Measurements from ENCODE around the gene NPIPB9. TPM values are rescaled to one million over a fixed set of nuclear protein-coding genes. Genes with fewer than 3 reads are reported as not detected.
A peak's percentile ranks its signal among the peaks of the same experiment; 100 is the strongest.
"Not testable (repeated sequence)": the region's sequence is repeated elsewhere in the genome, so short reads cannot be mapped to it uniquely, and the experiment has no call there.

Gene NPIPB9
- polyA plus RNA-seq, result not detected

- DNase-seq; H3K27ac Mint-ChIP-seq; H3K4me3 Mint-ChIP-seq; H3K27me3 Mint-ChIP-seq (ENCODE audit: low read depth in 3 of 3); H3K9me3 Mint-ChIP-seq; H3K4me1 Mint-ChIP-seq; H3K36me3 Mint-ChIP-seq: not testable (repeated sequence)
These were observed at the start of gene NPIPB9 for GRCh38 chr16:28751487-28751886. TSS of gene NPIPB9 (plus strand) at chr16:28751787.

GRCh38 chr16:28704246-28704645 is 47.3 kb upstream of the NPIPB9 start:
- not testable (repeated sequence) for DNase-seq; H3K9me3 Mint-ChIP-seq; H3K36me3 Mint-ChIP-seq; H3K4me3 Mint-ChIP-seq; H3K27ac Mint-ChIP-seq; H3K4me1 Mint-ChIP-seq; H3K27me3 Mint-ChIP-seq (ENCODE audit: low read depth in 3 of 3)

GRCh38 chr16:28711220-28712083 is 40.1 kb upstream of the NPIPB9 start, which contains the start of gene EIF3C:
TSS of gene EIF3C (plus strand) at chr16:28711464. CDS start at chr16:28711687, 223 bp downstream.
- H3K36me3 Mint-ChIP-seq; H3K9me3 Mint-ChIP-seq; H3K27me3 Mint-ChIP-seq (ENCODE audit: low read depth in 3 of 3); DNase-seq; H3K4me1 Mint-ChIP-seq: not testable (repeated sequence)
- Mint-ChIP-seq H3K4me3 (peak within 1 kb of the TSS in 4 of 5 donors; percentile 15 to 80 (median 68)), H3K27ac (peak within 1 kb of the TSS in 2 of 6 donors; percentile 68 to 77)

GRCh38 chr16:28722852-28723650 is 28.5 kb upstream of the NPIPB9 start:
- DNase-seq, result not testable (repeated sequence)

GRCh38 chr16:28731253-28731652 is 20.3 kb upstream of the NPIPB9 start:
- H3K4me1 Mint-ChIP-seq, DNase-seq: not testable (repeated sequence)

More at GRCh38 chr16:28722852-28723650, 28.5 kb upstream of the NPIPB9 start:
- not testable (repeated sequence) for H3K36me3 Mint-ChIP-seq; H3K4me3 Mint-ChIP-seq; H3K27me3 Mint-ChIP-seq (ENCODE audit: low read depth in 3 of 3); H3K9me3 Mint-ChIP-seq; H3K4me1 Mint-ChIP-seq; H3K27ac Mint-ChIP-seq

GRCh38 chr16:28732455-28733124 is 19.0 kb upstream of the NPIPB9 start:
- H3K4me3 Mint-ChIP-seq; H3K36me3 Mint-ChIP-seq; H3K4me1 Mint-ChIP-seq; H3K27me3 Mint-ChIP-seq (ENCODE audit: low read depth in 3 of 3); DNase-seq; H3K27ac Mint-ChIP-seq; H3K9me3 Mint-ChIP-seq: not testable (repeated sequence)

More at GRCh38 chr16:28731253-28731652, 20.3 kb upstream of the NPIPB9 start:
- not testable (repeated sequence) for H3K27ac Mint-ChIP-seq; H3K36me3 Mint-ChIP-seq; H3K27me3 Mint-ChIP-seq (ENCODE audit: low read depth in 3 of 3); H3K4me3 Mint-ChIP-seq; H3K9me3 Mint-ChIP-seq

- DNase-seq, result peak in 1 of 3 donors; percentile 2
- H3K36me3 Mint-ChIP-seq; H3K9me3 Mint-ChIP-seq; H3K27ac Mint-ChIP-seq; H3K27me3 Mint-ChIP-seq (ENCODE audit: low read depth in 3 of 3); H3K4me1 Mint-ChIP-seq; H3K4me3 Mint-ChIP-seq: not testable (repeated sequence)
These were observed 11.8 kb upstream of the NPIPB9 start for GRCh38 chr16:28739787-28740186.

- H3K36me3 Mint-ChIP-seq, H3K27ac Mint-ChIP-seq, H3K9me3 Mint-ChIP-seq: not testable (repeated sequence)
These were observed 11.0 kb upstream of the NPIPB9 start for GRCh38 chr16:28740631-28741030.

GRCh38 chr16:28741295-28741694 is 10.3 kb upstream of the NPIPB9 start:
- H3K9me3 Mint-ChIP-seq; DNase-seq; H3K27me3 Mint-ChIP-seq (ENCODE audit: low read depth in 3 of 3): not testable (repeated sequence)

More at GRCh38 chr16:28740631-28741030, 11.0 kb upstream of the NPIPB9 start:
- H3K4me1 Mint-ChIP-seq; H3K27me3 Mint-ChIP-seq (ENCODE audit: low read depth in 3 of 3); DNase-seq; H3K4me3 Mint-ChIP-seq: not testable (repeated sequence)

GRCh38 chr16:28746618-28747350 is 4.8 kb upstream of the NPIPB9 start:
- H3K4me1 Mint-ChIP-seq; H3K4me3 Mint-ChIP-seq; H3K27ac Mint-ChIP-seq; H3K9me3 Mint-ChIP-seq; H3K36me3 Mint-ChIP-seq; DNase-seq; H3K27me3 Mint-ChIP-seq (ENCODE audit: low read depth in 3 of 3): not testable (repeated sequence)

More at GRCh38 chr16:28741295-28741694, 10.3 kb upstream of the NPIPB9 start:
- not testable (repeated sequence) for H3K4me3 Mint-ChIP-seq, H3K36me3 Mint-ChIP-seq, H3K4me1 Mint-ChIP-seq, H3K27ac Mint-ChIP-seq

GRCh38 chr16:28749997-28750465 is 1.6 kb upstream of the NPIPB9 start:
- Mint-ChIP-seq H3K27ac (peak overlapping the region in 2 of 6 donors; percentile 64 to 70), H3K4me3 (peak overlapping the region in 2 of 5 donors; percentile 29 to 44)
- peak; percentile 58 to 68 (median 65) for DNase-seq
- not testable (repeated sequence) for H3K27me3 Mint-ChIP-seq (ENCODE audit: low read depth in 3 of 3); H3K36me3 Mint-ChIP-seq; H3K4me1 Mint-ChIP-seq; H3K9me3 Mint-ChIP-seq

GRCh38 chr16:28750469-28751067 is 1.0 kb upstream of the NPIPB9 start:
- not testable (repeated sequence) for H3K9me3 Mint-ChIP-seq; H3K27me3 Mint-ChIP-seq (ENCODE audit: low read depth in 3 of 3); H3K27ac Mint-ChIP-seq; DNase-seq; H3K4me1 Mint-ChIP-seq; H3K36me3 Mint-ChIP-seq; H3K4me3 Mint-ChIP-seq

- not testable (repeated sequence) for H3K4me1 Mint-ChIP-seq; DNase-seq; H3K27me3 Mint-ChIP-seq (ENCODE audit: low read depth in 3 of 3); H3K4me3 Mint-ChIP-seq; H3K36me3 Mint-ChIP-seq; H3K27ac Mint-ChIP-seq; H3K9me3 Mint-ChIP-seq
These were observed 30.1 kb downstream of the NPIPB9 start for GRCh38 chr16:28781697-28782096.
